Naive B cell (primary cell): ENCODE measurements around the gene KCNJ1. TPM values are rescaled to one million over a fixed set of nuclear protein-coding genes. Genes with fewer than 3 reads are reported as not detected.
A peak's percentile ranks its signal among the peaks of the same experiment; 100 is the strongest.

Experiments used
- ATAC-seq, 2 donors: fragments of 150-1000 bp; cut with Tn5 transposase; 2 replicates each; pipeline ENCODE4 v1.10.0; 2021; ENCODE audit warnings: low read depth in 2 of 2, mild to moderate bottlenecking in 2 of 2, moderate library complexity in 2 of 2
- DNase-seq: peaks from one replicate; pipeline ENCODE4 v3.0.0; 2022
- H3K27ac Mint-ChIP-seq, 6 donors: one replicate each; pipeline ENCODE4 v1.8.0; 2020 to 2022; ENCODE audit warnings: mild to moderate bottlenecking in 6 of 6, mixed read lengths in 6 of 6, moderate library complexity in 5 of 6, inconsistent platforms in 2 of 6
- H3K27me3 Mint-ChIP-seq, 3 donors: one replicate each; pipeline ENCODE4 v1.8.0; 2021 to 2022; ENCODE audit warnings: mixed read lengths in 3 of 3, mild to moderate bottlenecking in 1 of 3
- H3K36me3 Mint-ChIP-seq, 2 donors: one replicate each; pipeline ENCODE4 v1.8.0; 2020 to 2022; ENCODE audit warnings: mixed read lengths in 2 of 2, inconsistent platforms in 1 of 2, mild to moderate bottlenecking in 1 of 2
- H3K4me1 Mint-ChIP-seq, 3 donors: one replicate each; pipeline ENCODE4 v1.8.0; 2020 to 2022; ENCODE audit warnings: mixed read lengths in 3 of 3, inconsistent platforms in 1 of 3, mild to moderate bottlenecking in 1 of 3, moderate library complexity in 1 of 3
- H3K4me3 Mint-ChIP-seq, 8 donors: one replicate each; pipeline ENCODE4 v1.8.0; 2020 to 2022; ENCODE audit warnings: mild to moderate bottlenecking in 8 of 8, mixed read lengths in 8 of 8, moderate library complexity in 8 of 8, inconsistent platforms in 2 of 8
- H3K9me3 Mint-ChIP-seq, 7 donors: one replicate each; pipeline ENCODE4 v1.8.0; 2020 to 2022; ENCODE audit warnings: mixed read lengths in 7 of 7, mild to moderate bottlenecking in 5 of 7, inconsistent platforms in 2 of 7, moderate library complexity in 1 of 7
- polyA plus RNA-seq, 6 donors: library from polyadenylated mRNA; unstranded; fragments of 300-500 nt; fragmentation: Illumina TruSeq; gene quantifications; one replicate each; pipeline ENCODE4 v1.2.3, GENCODE V29; 2021; ENCODE audit warnings: low read depth in 6 of 6

Gene KCNJ1
- polyA plus RNA-seq = under 1 TPM in 3 of 6 donors, not detected in 3; 0.18 to 0.64 (median 0.20) TPM

DNA sequence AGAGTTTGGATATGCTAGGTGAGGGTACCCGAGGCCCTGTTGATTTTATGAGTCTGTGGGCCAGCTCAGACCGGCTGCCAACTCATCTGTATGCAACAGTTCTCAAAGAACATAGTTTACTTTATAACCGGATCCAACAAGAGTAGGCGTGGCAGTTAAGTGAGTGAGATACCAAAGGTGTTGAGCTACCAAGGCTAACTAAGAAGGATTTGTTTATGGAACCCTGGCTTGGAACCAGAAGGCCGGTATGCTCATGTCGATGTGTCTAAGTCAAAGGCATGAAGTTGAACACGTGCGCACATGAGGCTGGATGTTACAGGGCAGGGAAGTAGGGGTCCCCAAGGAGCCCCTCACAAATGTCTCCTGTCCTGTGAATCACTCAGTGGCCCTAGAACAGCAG, at the start of gene KCNJ1:
KCNJ1 (minus strand) TSS at position 20 of the 400 bp plus-strand sequence. CDS start 27,053 bp downstream, outside the sequence.
- Mint-ChIP-seq H3K27ac (no peak within 1 kb of the TSS), H3K27me3 (peaks cover 7 to 32% (median 22%) of the 10 kb centered on the region in 3 donors), H3K4me3 (no peak within 1 kb of the TSS), H3K9me3 (no peaks in the 10 kb centered on the region), H3K4me1 (no peaks in the 10 kb centered on the region), H3K36me3 (no peaks in the 10 kb centered on the region)
- ATAC-seq (no peak), DNase-seq (no peak)

- Mint-ChIP-seq H3K27me3 (peaks cover 43 to 78% (median 71%) of the 10 kb centered on the region in 3 donors), H3K36me3 (peaks cover 4 to 10% of the 10 kb centered on the region in 2 donors), H3K9me3 (peaks cover 0 to 7% (median under 1%) of the 10 kb centered on the region in 7 donors), H3K4me3 (no peak overlapping the region), H3K27ac (no peak overlapping the region), H3K4me1 (peaks cover 5 to 15% (median 6%) of the 10 kb centered on the region in 3 donors)
- DNase-seq = no peak
- no peak for ATAC-seq
Measured at GRCh38 chr11:128916681-128917080, 49.6 kb upstream of the KCNJ1 start.

- no peak for ATAC-seq
- DNase-seq = no peak
- Mint-ChIP-seq H3K9me3 (peaks cover 0 to 7% (median 2%) of the 10 kb centered on the region in 7 donors), H3K27ac (peak overlapping the region in 1 of 6 donors; percentile 39), H3K27me3 (peaks cover 49 to 79% (median 72%) of the 10 kb centered on the region in 3 donors), H3K4me1 (peaks cover 5 to 15% (median 6%) of the 10 kb centered on the region in 3 donors), H3K36me3 (peaks cover 4 to 10% of the 10 kb centered on the region in 2 donors), H3K4me3 (no peak overlapping the region)
Measured at GRCh38 chr11:128916037-128916572, 49.0 kb upstream of the KCNJ1 start.

DNA sequence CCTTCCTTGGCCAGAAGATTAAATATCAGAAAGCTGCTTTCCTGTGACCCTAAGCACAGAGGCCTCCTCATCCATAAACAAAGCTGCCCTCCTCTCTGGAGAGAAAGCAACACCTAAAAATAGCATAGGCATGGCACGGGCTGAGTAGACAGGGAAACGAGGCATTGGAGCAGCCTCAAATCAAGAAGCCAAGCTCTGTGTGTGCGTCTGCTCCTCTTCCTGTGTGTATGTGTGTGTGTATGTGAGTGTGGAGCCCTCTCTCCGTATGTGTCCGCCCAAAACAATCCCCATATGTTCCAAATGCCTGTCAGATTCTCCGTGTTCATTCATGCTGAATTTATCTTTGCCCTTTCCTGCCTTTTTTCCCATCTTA, 48.0 kb upstream of the KCNJ1 start:
- H3K4me1 Mint-ChIP-seq = peaks cover 5 to 15% (median 6%) of the 10 kb centered on the region in 3 donors
- peaks cover 4 to 10% of the 10 kb centered on the region in 2 donors for H3K36me3 Mint-ChIP-seq
- ATAC-seq (no peak), DNase-seq (no peak)
- H3K27ac Mint-ChIP-seq = no peak overlapping the region
- H3K4me3 Mint-ChIP-seq = no peak overlapping the region
- H3K9me3 Mint-ChIP-seq = peaks cover 0 to 7% (median 2%) of the 10 kb centered on the region in 7 donors
- peaks cover 55 to 78% (median 66%) of the 10 kb centered on the region in 3 donors for H3K27me3 Mint-ChIP-seq

DNA sequence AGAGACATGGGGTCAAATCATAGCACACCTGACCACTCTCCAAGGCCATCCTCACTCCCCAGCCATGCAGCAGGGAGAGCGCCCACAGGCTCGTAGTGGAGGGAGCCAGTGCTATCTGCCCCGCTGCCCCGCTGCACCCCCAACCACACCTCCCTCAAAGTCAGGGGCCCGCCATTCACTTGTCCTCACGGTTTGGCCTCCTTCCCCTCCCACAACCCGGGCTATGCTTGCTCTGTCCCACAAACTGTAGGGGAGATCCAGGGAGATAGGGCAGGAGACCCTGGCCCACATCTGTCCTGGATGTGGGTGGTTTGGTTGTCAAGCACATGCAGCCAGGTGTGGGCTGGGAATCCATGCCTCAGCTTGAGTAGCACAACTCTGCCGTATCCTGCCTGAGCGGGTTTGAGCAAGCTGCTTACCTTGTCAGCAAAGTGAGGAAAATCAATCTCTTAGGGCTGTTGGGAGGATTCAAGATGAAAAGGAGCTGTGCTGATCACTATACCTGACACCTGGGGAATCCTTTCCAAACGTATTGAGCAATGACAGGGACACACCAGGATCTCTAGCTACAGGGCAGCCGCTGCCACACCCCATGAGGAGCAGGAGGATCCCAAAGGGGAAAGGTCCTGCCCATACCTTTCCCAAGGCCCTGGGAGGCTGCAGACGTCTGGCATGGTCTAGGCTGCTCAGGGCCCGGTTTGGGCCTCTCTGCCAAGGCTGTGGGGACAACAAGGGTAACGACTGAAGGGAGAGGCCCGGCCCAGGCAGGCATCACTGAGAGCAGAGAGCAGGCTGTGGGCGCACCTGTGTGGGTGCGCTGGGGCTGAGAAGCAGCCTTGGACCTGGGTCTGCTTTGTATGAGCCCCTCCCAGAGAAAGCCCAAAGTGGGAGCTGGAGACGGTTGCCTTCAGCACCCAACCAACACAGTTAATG, 47.4 kb upstream of the KCNJ1 start:
- Mint-ChIP-seq H3K4me3 (no peak overlapping the region), H3K4me1 (peaks cover 5 to 12% (median 6%) of the 10 kb centered on the region in 3 donors), H3K9me3 (peaks cover 0 to 7% (median 2%) of the 10 kb centered on the region in 7 donors), H3K27ac (no peak overlapping the region), H3K27me3 (peaks cover 62 to 78% (median 70%) of the 10 kb centered on the region in 3 donors), H3K36me3 (peaks cover 4 to 10% of the 10 kb centered on the region in 2 donors)
- ATAC-seq (no peak), DNase-seq (no peak)

- Mint-ChIP-seq H3K9me3 (peaks cover 0 to 7% (median 2%) of the 10 kb centered on the region in 7 donors), H3K4me3 (no peak overlapping the region), H3K27me3 (peaks cover 68 to 78% (median 70%) of the 10 kb centered on the region in 3 donors), H3K36me3 (peaks cover 4 to 10% of the 10 kb centered on the region in 2 donors), H3K27ac (no peak overlapping the region), H3K4me1 (peaks cover 0 to 7% (median 0%) of the 10 kb centered on the region in 3 donors)
- no peak for DNase-seq
- no peak for ATAC-seq
Measured at GRCh38 chr11:128913806-128914205, 46.7 kb upstream of the KCNJ1 start.

- Mint-ChIP-seq H3K27ac (no peak overlapping the region), H3K9me3 (peaks cover 0 to 7% (median 3%) of the 10 kb centered on the region in 7 donors), H3K27me3 (peaks cover 72 to 84% (median 76%) of the 10 kb centered on the region in 3 donors), H3K4me3 (no peak overlapping the region), H3K4me1 (peaks cover 0 to 4% (median 0%) of the 10 kb centered on the region in 3 donors), H3K36me3 (peaks cover 4 to 10% of the 10 kb centered on the region in 2 donors)
- DNase-seq (no peak), ATAC-seq (no peak)
Measured at GRCh38 chr11:128911701-128912100, 44.6 kb upstream of the KCNJ1 start.

DNA sequence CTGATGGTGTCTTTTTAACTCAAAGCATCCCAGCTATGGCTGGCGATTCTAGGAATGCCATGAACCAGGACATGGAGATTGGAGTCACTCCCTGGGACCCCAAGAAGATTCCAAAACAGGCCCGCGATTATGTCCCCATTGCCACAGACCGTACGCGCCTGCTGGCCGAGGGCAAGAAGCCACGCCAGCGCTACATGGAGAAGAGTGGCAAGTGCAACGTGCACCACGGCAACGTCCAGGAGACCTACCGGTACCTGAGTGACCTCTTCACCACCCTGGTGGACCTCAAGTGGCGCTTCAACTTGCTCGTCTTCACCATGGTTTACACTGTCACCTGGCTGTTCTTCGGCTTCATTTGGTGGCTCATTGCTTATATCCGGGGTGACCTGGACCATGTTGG, 44.1 kb upstream of the KCNJ1 start:
- Mint-ChIP-seq H3K4me3 (no peak overlapping the region), H3K27ac (no peak overlapping the region), H3K9me3 (peaks cover 0 to 7% (median 5%) of the 10 kb centered on the region in 7 donors), H3K36me3 (peaks cover 4 to 10% of the 10 kb centered on the region in 2 donors), H3K4me1 (peaks cover 1 to 7% (median 2%) of the 10 kb centered on the region in 3 donors), H3K27me3 (peaks cover 67 to 83% (median 79%) of the 10 kb centered on the region in 3 donors)
- ATAC-seq (no peak), DNase-seq (no peak)

GRCh38 chr11:128910576-128910975, 43.5 kb upstream of the KCNJ1 start:
- Mint-ChIP-seq H3K27ac (no peak overlapping the region), H3K4me3 (no peak overlapping the region), H3K27me3 (peaks cover 60 to 80% (median 79%) of the 10 kb centered on the region in 3 donors), H3K9me3 (peaks cover 0 to 5% (median 2%) of the 10 kb centered on the region in 7 donors), H3K4me1 (peaks cover 4 to 13% (median 8%) of the 10 kb centered on the region in 3 donors), H3K36me3 (peaks cover 4% of the 10 kb centered on the region in 2 donors)
- ATAC-seq = no peak
- no peak for DNase-seq

GRCh38 chr11:128909438-128910125, 42.5 kb upstream of the KCNJ1 start:
- DNase-seq = no peak
- no peak overlapping the region for H3K27ac Mint-ChIP-seq
- peaks cover 6 to 19% (median 11%) of the 10 kb centered on the region in 3 donors for H3K4me1 Mint-ChIP-seq
- H3K36me3 Mint-ChIP-seq = peaks cover 0 to 4% of the 10 kb centered on the region in 2 donors
- H3K9me3 Mint-ChIP-seq = peaks cover 0 to 5% (median 0%) of the 10 kb centered on the region in 7 donors
- peaks cover 51 to 74% (median 74%) of the 10 kb centered on the region in 3 donors for H3K27me3 Mint-ChIP-seq
- no peak for ATAC-seq
- H3K4me3 Mint-ChIP-seq = no peak overlapping the region

DNA sequence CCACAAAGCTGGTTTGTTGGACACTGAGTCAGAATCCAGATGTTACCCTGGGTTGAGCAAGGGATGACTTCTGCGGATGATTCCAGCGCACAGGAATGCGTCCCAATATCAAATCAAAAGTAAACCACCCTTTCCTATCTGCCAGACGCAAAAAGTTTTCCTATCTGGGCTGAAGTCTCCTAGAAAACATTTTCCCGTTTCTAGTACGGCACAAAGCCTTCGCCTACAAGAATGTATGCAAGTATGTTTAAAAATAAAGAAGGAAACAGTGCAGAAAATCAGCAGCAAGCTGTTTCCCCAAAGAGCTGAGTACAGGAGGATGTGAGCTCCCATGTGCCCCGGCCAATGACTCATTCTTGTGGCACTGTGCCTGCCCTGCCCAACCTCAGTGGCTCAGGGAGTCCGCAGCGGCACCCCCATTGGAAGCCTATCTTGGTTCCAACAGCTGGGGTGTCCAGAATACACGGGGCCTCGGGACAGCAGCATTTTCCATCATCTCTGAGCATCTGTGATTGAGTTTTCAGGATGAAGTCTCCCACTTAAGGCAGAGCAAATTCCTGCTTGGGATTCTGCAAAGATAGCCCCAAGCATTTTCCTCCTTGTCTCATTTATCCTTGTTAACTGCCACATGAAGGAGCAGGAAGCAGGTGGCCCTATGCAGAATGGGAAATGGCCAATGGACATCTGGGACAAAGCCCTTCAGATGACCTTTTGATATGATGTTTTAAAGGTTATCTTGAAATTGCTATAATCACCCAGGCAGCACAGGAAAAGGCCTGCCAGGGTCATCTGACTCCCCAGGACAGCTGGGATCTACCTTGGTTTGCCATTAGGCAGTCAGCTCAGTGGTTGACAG, 41.5 kb upstream of the KCNJ1 start:
- no peak for DNase-seq
- peaks cover 0 to 3% of the 10 kb centered on the region in 2 donors for H3K36me3 Mint-ChIP-seq
- peaks cover 16 to 29% (median 20%) of the 10 kb centered on the region in 3 donors for H3K4me1 Mint-ChIP-seq
- peaks cover 0 to 5% (median 0%) of the 10 kb centered on the region in 7 donors for H3K9me3 Mint-ChIP-seq
- peaks cover 51 to 78% (median 74%) of the 10 kb centered on the region in 3 donors for H3K27me3 Mint-ChIP-seq
- peak overlapping the region in 1 of 8 donors; percentile 21 for H3K4me3 Mint-ChIP-seq
- no peak overlapping the region for H3K27ac Mint-ChIP-seq
- ATAC-seq = no peak

DNA sequence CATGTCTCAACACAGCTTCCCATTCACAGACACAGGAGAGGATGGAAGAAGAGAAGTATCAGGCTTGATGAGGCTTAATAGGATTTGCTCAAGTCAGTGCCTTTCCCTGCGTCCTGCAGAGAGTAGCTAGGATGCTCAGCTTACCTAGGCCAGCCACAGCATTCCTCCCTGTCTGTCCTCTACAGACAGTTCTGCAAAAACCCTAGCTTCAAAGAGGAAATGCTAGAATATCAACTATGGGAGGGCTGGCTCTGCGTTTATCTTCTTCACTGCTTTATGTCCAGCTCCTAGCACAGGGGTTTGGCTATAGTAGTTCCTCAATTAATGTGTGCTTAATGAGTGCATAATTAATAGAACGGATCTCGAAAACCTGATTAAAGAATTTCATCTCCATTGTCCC, 40.5 kb upstream of the KCNJ1 start:
- Mint-ChIP-seq H3K4me1 (peaks cover 18 to 33% (median 24%) of the 10 kb centered on the region in 3 donors), H3K27me3 (peaks cover 56 to 83% (median 79%) of the 10 kb centered on the region in 3 donors), H3K27ac (no peak overlapping the region), H3K9me3 (peaks cover 0 to 5% (median 0%) of the 10 kb centered on the region in 7 donors), H3K4me3 (peak overlapping the region in 2 of 8 donors; percentile 54 to 83), H3K36me3 (no peaks in the 10 kb centered on the region)
- ATAC-seq (no peak), DNase-seq (no peak)
